PFSK-1 (cell line): ENCODE data around the gene COQ7.

ENCODE experiments used
- FOXP2 ChIP-seq: optimal IDR thresholded peaks from 2 replicates; pipeline ENCODE3; 2011; ENCODE audit warnings: borderline replicate concordance, control low read depth, inconsistent platforms; ENCODE audit not compliant: insufficient read depth; ENCODE audit errors: extremely low read length, extremely low read depth
- POLR2AphosphoS5 ChIP-seq: IDR thresholded peaks from 2 replicates; pipeline ENCODE4 v1.6.1; 2012; ENCODE audit warnings: low read depth, mild to moderate bottlenecking, control low read depth, low read length, moderate library complexity
- REST ChIP-seq, 2 experiments: IDR thresholded peaks; 2 replicates each; pipeline versions ENCODE4 v1.6.1 to v1.8.0; 2011 to 2012; ENCODE audit warnings: low read depth in 2 of 2, low read length in 2 of 2, control low read depth in 1 of 2, inconsistent platforms in 1 of 2, mild to moderate bottlenecking in 1 of 2, moderate library complexity in 1 of 2; ENCODE audit not compliant: insufficient read depth in 1 of 2
- SIN3A ChIP-seq: IDR thresholded peaks from 2 replicates; pipeline ENCODE4 v1.6.1; 2012; ENCODE audit warnings: mild to moderate bottlenecking, low read length, moderate library complexity, borderline replicate concordance; ENCODE audit not compliant: insufficient read depth
- TAF1 ChIP-seq: IDR thresholded peaks from 2 replicates; pipeline ENCODE4 v1.6.1; 2012; ENCODE audit warnings: low read length, control low read depth, borderline replicate concordance; ENCODE audit not compliant: insufficient read depth

Gene COQ7

GRCh38 chr16:19073863-19074262 lies 6.4 kb downstream of the COQ7 start:
- TF ChIP-seq FOXP2 (no peak), REST (IDR thresholded peaks at IDR 0.05; ENCODE audit: insufficient read depth in 1 of 2, low read depth in 2 of 2, low read length in 2 of 2) (no peak), TAF1 (no peak), POLR2AphosphoS5 (no peak), SIN3A (no peak)

GRCh38 chr16:19075511-19075910 lies 8.1 kb downstream of the COQ7 start:
- no peak for TF ChIP-seq POLR2AphosphoS5
- TF ChIP-seq TAF1: no peak
- TF ChIP-seq REST (IDR thresholded peaks at IDR 0.05; ENCODE audit: insufficient read depth in 1 of 2, low read depth in 2 of 2, low read length in 2 of 2): no peak
- no peak for TF ChIP-seq FOXP2
- TF ChIP-seq SIN3A: no peak

DNA sequence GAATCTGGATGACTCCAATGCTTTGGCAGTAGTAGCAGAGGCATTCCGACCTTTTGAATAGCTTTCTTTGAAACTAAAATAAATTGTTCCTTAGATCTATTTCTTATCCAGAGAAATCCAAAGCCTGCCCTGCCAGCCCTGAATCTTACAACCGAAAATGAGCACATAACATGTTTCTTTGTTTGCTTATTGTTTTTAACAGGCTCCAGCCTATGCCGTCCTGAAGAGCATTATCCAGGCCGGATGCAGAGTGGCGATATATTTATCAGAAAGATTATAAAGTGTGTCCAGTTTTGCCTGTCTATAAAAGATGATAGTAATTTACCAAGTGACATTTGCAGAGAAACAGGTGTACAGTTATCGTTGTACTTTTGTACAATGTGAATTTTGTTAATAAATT lies 10.5 kb downstream of the COQ7 start:
- TF ChIP-seq FOXP2 (no peak), POLR2AphosphoS5 (no peak), SIN3A (no peak), REST (IDR thresholded peaks at IDR 0.05; ENCODE audit: insufficient read depth in 1 of 2, low read depth in 2 of 2, low read length in 2 of 2) (no peak), TAF1 (no peak)

DNA sequence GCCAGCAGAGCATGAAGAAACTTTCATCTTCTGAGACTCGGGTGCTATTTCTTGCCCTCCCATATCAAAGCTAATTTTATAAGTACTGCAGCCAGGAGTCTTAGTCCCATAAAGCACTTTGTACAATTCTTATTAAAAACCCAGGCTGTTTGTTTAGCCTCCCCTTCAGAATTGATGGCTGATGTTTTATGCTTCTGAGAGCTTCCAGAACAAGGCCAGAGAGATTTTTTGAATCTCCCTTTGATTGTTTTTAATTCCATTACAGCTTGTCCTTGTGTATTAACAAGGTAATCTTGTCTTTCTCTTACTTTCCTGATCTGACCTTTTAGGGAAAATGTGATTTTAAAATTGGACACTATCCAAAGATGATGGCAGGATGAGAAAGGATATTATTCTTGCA lies 16.3 kb downstream of the COQ7 start:
- TF ChIP-seq TAF1: no peak
- TF ChIP-seq POLR2AphosphoS5: no peak

DNA sequence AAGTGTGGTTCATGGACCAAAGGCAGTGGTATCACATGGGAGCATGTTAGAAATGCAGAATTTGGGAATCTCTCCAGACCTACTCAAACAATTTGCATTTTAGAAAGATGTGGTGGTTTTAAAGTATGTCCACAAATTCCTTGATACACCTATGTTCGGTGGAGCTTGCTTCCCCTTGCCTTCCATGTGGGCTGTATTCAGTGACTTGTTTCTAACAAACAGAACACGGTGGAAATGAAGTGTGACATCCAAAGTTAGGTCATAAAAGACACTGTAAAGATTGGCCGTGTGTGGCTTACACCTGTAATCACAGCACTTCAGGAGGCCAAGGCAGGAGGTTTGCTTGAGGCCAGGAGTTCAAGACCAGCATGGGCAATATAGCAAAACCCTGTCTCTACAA lies 16.7 kb downstream of the COQ7 start:
- no peak for TF ChIP-seq SIN3A
- no peak for TF ChIP-seq FOXP2

- TF ChIP-seq POLR2AphosphoS5 (no peak), TAF1 (no peak), SIN3A (no peak), REST (IDR thresholded peaks at IDR 0.05; ENCODE audit: insufficient read depth in 1 of 2, low read depth in 2 of 2, low read length in 2 of 2) (no peak), FOXP2 (no peak)
These were observed 17.5 kb downstream of the COQ7 start for GRCh38 chr16:19084879-19085278.
